Right renal cortex interstitium (tissue), 3 donors: ENCODE data around the gene ATG101. TPM values are rescaled to one million over a fixed set of nuclear protein-coding genes. Genes with fewer than 3 reads are reported as not detected.

Source experiments
- DNase-seq, 3 donors: peaks; one replicate each; pipeline ENCODE4 v3.0.0-alpha.2; 2013; ENCODE audit warnings: low read depth in 3 of 3, low spot score in 2 of 3
- polyA plus RNA-seq, 3 donors: library from polyadenylated mRNA; unstranded; fragments of 120-200 nt; gene quantifications; one replicate each; pipeline ENCODE4 v1.2.1, GENCODE V29; 2013; ENCODE audit not compliant: insufficient read length in 3 of 3

Gene ATG101
- polyA plus RNA-seq, 3 donors: 24.9 to 31.9 (median 30.5) TPM

- DNase-seq: no peak
Measured at GRCh38 chr12:52056801-52057637, 12.8 kb upstream of the ATG101 start.

- no peak for DNase-seq
Measured at GRCh38 chr12:52057638-52058576, 11.9 kb upstream of the ATG101 start.

- no peak for DNase-seq
Measured at GRCh38 chr12:52058631-52059361, 11.0 kb upstream of the ATG101 start.

GRCh38 chr12:52059582-52060497 lies 9.9 kb upstream of the ATG101 start:
- DNase-seq: no peak

GRCh38 chr12:52060498-52061177 lies 9.1 kb upstream of the ATG101 start:
- no peak for DNase-seq

GRCh38 chr12:52061470-52062166 lies 8.2 kb upstream of the ATG101 start:
- no peak for DNase-seq

GRCh38 chr12:52062167-52063081 lies 7.4 kb upstream of the ATG101 start:
- no peak for DNase-seq

- no peak for DNase-seq
Measured at GRCh38 chr12:52063082-52063924, 6.5 kb upstream of the ATG101 start.

GRCh38 chr12:52063981-52064649 lies 5.7 kb upstream of the ATG101 start:
- no peak for DNase-seq

GRCh38 chr12:52066346-52067080 lies 3.3 kb upstream of the ATG101 start:
- no peak for DNase-seq

- no peak for DNase-seq
Measured at GRCh38 chr12:52067081-52067374, 2.8 kb upstream of the ATG101 start.

GRCh38 chr12:52070185-52070925 lies 577 bp downstream of the ATG101 start:
- no peak for DNase-seq

- no peak for DNase-seq
Measured at GRCh38 chr12:52073531-52074381, 4.0 kb downstream of the ATG101 start.
